Measurements from ENCODE around the gene CHRNA4.

GRCh38 chr20:63326314-63327230 is 34.6 kb downstream of the CHRNA4 start:
- TF ChIP-seq CTCF (IDR thresholded peaks at IDR 0.05) (no peak), POLR2A (IDR thresholded peaks at IDR 0.05) (no peak)
